Colon (tissue), 2 donors: ENCODE data around the gene SLC10A1.
A peak's percentile ranks its signal among the peaks of the same experiment; 100 is the strongest.
"Not testable (repeated sequence)": the region's sequence is repeated elsewhere in the genome, so short reads cannot be mapped to it uniquely, and the experiment has no call there.

Experiments used
- FAIRE-seq: peaks from 2 replicates; lab custom pipeline; 2012; peaks lifted over from hg19 to GRCh38; lab: Jason Lieb, UNC
- donor health status: control.
- donor health status: control.

The SLC10A1 gene

DNA sequence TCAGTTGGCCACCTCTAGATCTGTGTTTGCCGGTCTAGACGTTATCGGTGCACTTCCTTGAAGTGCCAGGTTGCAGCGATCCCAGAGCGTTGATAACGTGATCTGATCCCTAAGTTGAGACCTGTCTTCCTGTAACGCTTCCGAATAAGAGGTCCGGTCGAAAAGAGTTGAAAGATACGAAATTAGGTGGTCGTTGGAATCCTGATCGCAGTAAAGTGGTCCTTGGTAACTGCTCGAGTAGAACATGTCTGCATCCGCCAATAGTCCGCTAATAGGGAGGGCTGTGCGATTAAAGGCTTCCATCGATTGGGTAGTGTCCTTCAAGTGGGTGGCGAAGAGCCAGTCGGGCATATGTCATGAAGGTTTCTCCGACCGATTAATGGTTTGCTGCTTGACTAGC is 27.4 kb downstream of the SLC10A1 start:
- FAIRE-seq: no peak

DNA sequence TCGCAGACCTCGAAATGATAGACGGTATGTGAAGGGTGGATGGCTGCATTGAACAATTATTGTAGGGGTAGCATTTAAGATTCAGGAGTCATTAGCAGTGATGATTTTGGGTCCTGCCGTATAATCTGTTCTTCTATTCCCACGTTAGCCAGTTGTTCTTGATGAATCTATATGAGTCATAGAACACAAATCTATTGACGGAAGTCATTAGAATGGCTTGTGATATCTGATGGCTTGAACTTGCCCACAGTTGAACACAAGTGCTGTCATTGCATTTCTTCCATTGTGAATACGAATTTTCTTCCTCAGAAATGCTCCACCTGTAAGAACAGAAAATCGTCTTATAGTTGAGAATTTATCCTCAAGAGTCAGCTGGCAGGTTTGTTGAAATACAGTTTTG is 28.2 kb downstream of the SLC10A1 start:
- FAIRE-seq: no peak

DNA sequence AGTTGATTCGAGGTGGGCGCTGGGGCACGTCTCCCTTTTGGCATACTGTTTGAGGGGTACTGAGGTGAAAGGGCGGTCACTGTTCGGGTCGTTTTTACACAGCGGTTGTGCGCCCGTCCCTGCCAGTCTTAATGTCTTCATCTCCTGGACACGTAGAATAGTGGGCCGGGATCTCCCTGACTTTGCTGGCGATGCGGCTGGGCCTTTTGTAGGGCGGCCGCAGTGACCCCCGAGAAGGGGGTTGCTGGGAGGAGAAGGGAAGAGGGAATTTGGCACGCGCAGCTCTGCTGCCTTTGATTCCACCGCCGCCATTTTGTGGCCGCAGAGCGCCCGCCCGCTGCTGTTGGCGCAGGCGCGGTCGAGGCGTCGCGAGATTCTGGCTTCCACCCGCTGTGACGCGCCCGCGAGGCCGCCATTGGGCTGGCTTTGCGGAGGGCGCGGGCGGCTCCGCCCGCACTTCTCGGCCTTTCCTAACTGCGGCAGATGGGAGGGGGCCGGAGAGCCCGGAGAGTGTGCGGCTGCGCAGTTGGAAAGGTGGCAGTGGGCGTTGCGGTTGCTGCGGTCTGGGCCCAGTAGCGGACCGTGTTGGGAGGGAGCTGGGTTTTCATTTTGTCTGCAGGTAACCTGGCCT is 29.6 kb downstream of the SLC10A1 start:
- no peak for FAIRE-seq

DNA sequence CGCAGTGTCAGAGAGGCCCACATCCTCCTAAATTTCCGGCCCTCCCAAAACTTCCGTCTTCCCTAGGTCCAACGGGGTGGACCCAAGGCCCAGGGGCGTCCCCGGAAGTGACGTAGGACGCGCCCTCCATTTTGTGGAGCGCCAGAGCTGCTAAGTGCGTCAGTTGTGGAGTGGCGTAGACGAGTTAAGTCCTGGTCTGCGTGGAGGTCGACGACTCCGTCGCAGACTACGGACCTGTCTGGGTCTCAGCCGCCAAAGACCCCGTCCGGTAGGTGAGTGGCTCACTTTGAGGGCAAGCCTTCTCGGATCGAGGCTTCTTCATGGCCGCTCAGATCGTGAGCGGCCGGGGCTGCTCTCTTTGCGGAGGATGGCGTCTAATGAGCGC is 30.1 kb downstream of the SLC10A1 start, which contains the start of gene SRSF5:
Gene SRSF5, plus strand, starts transcription at position 159 of the 385 bp plus-strand sequence. CDS start 1,015 bp downstream, outside the sequence.
- no peak for FAIRE-seq

DNA sequence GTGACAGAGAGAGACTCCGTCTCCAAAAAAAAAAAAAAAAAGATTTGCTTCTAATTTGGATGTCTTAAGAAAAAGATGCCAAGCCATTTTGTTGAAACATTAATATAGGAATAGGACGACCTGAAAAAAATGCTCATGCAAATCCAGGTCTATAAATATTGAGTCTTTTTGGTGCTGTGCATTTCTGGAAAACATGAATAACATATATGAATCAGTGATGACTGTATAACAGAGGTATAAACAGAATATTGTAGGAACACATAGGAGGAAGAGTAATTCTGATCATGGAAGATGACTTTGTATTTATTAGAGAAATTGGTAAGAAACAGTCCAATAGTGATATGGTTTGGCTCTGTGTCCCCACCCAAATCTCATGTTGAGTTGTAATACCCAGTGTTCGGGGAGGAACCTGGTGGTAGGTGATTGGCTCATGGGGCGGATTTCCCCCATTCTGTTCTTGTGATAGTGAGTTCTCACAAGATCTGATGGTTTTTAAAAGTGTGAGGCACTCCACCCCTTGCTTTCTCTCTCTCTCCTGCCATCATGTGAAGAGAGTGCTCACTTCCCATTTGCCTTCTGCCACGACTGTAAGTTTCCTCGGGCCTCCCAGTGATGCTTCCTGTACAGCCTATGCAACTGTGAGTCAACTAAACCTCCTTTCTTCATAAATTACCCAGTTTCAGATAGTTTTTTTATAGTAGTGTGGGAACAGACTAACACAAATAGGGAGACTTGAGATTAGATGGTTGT is 33.1 kb downstream of the SLC10A1 start:
- no peak for FAIRE-seq

DNA sequence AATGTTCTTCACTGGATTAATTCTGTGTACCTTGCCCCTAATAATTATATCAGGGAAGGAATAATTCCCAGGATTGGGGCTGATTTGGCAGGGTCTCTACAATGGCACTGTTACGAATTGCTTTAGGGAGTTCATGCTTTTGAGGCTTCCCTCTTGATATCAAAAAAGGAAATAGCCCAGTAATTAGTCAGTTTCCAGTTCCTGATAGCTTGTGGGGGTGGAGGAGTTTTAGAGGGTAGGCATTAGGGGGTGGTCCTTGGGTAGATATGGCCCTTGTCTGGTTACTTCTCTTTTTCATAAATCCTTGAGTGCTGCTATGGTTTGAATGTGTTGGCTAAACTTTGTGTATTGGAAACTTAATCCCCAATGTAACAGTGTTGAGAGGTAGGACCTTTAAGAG is 36.2 kb downstream of the SLC10A1 start:
- FAIRE-seq: no peak

DNA sequence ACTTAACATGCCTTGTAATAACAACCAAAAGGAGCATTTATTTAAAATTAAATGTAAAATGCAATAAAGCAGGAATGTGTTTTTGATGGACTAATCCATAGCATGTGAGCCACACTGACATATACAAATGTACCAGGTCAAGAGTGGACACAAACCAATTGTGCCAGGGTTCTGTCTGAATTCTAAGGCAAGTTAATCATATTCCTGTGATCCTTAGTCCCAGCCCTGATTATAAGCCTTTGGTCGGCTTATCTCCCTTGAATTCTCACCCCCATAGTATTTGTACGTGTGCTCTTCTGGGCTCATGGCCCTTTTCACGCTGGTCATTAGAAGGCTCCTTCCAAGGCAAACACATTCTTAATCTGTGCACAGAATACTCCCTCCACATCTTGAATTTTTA is 40.7 kb downstream of the SLC10A1 start:
- no peak for FAIRE-seq

DNA sequence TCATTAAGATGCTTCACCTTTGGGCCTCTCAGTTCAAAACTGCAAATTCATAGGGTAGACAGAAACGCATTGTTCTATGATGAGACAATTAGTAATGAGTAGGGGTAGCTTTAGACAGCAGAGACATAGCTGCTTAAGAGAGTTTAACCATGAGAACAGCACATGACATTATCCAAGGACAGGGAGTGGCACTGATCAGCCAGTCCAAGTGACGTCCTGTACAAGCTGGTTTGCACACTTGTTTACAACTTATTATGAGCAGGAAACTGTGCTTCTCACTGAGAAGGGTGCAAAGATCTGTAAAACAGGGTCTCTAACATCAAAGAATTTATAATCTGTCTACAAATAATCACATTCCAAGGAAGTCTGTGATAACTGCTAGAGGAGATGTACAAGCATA is 41.3 kb downstream of the SLC10A1 start:
- FAIRE-seq: peak; percentile 57

DNA sequence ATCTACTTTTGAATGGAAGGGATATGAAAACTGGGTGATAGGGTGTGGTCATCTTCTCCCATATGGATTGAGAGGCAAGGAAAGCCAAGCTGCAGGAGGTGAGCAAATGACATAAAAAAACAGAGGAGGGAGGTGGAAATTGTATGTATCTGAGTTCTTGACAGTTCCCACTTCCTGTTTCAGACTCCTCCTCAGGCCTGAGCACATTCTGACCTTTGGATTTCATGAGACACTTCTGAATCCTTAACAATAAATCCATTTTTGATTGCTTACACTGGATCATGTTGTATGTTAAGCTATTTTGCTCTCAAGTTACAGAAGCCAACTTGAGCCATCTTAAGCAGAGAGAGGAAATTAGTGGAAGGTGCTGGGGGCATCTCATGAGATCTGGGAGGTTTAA is 41.7 kb downstream of the SLC10A1 start:
- FAIRE-seq: no peak

DNA sequence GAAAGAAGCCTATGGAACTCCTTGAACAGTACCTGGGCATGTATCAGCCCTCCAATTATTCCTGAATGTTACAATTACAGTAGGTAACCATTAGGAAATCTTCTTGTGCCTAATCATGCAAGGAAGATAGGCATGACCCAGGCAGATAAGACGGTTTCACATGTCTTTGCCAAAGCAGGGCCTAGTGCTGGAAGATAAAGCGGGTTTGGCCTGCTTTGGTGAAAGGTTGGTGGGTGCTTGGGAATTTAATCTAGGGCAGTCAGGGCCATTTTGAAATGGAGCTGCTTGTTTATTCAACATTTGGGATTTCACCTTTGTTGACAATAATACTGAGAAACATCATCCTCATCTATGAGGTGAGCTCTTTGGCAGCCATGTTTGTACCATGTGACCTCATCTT is 42.6 kb downstream of the SLC10A1 start:
- no peak for FAIRE-seq

DNA sequence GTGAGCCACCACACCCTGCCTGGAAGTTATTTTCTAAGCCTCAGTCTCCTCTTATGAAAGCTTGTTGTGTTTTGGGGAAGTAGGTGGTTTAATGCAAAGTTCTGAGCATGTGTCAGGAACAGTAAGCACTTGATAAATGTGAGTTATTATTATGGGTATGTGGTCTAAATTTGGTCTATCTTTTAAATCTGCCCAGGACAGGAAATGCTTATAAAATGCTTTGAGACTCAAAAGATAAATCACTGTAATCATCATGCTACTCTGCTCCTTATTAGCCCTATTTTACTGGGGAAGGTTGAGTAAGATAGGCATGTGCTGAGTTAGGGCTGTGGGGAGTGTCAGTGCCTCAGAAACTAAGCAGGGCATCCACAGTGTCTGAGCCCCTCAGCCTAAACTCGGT is 43.2 kb downstream of the SLC10A1 start:
- FAIRE-seq: no peak

DNA sequence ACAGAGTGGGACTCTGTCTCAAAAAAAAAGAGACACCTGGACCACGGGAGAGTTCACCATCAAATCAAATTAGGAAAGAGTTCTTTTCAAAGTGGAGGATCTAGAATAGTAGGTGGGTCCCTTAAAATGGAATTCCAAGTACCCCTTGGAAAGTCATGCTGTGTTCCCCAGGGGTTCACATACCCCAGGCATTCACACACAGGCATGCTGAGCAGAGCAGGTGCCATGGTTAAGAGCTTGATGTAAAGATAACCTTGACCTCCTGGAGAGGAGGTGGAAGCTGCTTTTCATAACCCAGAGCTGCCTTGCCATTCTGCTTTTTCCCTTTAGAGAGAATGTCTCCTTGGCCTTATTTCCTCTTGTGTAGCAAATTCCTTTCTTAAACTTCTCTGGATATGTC is 44.3 kb downstream of the SLC10A1 start:
- no peak for FAIRE-seq

DNA sequence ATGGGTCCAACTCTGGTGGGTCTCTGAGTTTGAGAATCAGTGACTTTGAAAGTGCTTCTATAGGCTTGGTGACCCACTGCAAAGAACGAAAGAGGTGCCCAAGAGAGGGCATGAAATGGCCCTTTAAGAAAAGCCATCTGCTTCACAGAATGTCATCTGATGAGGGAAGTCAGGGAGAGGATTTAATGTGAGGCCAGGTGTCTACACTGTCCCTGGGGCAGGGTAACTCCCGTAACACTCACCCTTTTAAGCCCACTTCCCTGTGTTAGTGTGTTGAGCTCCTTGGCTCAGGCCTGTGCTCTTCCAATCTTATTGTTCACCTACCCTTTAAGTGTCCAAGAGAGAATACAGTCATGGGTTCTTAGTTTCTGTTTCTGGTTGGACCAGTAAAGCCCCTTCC is 46.5 kb downstream of the SLC10A1 start:
- FAIRE-seq: no peak

DNA sequence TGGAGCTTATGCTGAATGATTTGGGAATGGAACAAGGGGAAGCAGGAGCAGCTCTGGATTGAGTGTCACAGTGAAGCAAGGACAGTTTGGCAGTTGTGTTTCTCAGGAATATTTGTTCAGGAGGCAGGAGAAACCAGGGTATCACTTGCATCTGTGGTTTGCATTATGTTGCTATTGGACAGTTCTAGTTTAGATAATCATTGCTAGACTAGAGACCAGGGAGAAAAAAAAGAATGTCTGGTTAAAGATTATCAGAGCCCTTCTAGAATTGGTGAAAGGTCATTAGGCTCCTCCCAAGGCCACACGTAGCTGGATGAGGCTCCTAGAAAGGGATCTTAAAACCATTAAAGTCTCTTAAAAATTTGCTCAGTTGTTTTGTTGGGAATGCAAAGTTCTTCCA is 47.1 kb downstream of the SLC10A1 start:
- FAIRE-seq: no peak

DNA sequence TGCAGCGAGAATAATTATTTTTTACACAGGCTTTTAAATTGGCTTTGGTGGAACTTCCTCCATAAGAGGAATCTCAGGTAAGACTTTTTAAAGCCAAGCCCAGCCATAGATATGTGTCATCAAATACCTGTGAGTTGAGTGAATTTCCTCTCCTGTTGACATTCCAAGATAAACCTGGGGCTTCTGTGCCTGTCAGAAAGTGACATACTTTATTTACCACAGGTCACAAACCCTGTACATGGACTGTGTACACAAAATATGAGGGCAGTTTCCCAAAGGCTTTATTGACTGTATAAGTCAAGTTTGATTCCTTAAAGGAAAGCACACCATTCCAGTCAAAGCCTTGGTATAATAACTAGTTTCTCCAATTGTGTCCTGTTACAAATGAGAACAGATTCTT is 56.0 kb downstream of the SLC10A1 start:
- peak; percentile 10 for FAIRE-seq

DNA sequence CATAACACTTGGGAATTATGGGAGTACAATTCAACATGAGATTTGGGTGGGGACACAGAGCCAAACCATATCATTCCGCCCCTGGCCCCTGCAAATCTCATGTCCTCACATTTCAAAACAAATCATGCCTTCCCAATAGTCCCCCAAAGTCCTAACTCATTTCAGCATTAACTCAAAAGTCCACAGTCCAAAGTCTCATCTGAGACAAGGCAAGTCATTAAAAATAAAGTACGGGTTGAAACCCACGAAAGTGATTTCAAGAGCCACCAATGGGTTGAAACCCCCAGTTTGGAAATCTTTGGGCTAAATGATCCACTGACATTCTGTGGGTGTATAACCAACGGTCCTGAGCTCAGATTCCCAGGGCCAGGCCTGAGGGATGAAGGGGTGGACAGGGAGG is 60.6 kb downstream of the SLC10A1 start:
- not testable (repeated sequence) for FAIRE-seq

DNA sequence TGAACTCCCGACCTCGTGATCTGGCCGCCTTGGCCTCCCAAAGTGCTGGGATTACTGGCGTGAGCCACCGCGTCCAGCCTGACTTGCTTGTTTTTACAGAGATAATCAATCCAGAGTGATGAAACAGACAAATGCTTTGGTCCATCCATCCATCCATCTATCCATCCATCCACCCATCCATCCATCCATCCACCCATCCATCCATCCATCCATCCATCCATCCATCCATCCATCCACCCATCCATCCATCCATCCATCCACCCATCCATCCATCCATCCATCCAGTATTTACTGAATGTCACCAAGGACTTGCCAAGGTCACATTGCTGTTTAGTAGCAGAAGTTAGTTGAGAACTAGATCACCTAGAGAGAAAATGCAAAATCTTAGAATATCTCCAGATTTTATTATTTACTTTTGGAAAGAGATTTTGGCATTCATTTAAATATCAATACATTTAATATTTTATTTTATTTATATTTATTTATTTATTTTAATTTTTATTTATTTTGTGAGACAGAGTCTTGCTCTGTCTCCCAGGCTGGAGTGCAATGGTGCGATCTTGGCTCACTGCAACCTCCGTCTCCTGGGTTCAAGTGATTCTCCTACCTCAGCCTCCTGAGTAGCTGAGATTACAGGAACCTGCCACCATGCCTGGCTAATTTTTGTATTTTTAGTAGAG is 65.0 kb downstream of the SLC10A1 start:
- FAIRE-seq: not testable (repeated sequence)

DNA sequence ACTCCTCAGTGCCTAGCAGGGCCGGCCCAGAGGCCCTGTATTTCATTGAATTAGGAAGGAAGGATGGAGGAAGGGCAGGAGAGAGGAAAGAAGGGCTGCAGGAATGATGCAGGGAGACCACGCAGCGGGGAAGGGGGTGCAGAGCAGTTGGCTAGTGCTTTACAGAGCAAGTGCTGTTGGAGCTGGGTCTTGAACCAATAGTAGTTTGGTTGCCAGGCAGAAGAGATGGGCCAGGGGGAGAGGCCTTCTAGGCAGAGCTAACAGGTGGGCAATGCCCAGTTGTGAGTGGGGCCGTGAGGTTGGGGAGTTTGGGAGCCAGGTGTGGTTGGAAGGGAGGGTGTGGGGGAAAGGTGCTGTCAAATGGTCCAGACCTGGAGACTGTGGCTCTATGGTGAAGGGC is 69.2 kb downstream of the SLC10A1 start:
- FAIRE-seq: no peak

DNA sequence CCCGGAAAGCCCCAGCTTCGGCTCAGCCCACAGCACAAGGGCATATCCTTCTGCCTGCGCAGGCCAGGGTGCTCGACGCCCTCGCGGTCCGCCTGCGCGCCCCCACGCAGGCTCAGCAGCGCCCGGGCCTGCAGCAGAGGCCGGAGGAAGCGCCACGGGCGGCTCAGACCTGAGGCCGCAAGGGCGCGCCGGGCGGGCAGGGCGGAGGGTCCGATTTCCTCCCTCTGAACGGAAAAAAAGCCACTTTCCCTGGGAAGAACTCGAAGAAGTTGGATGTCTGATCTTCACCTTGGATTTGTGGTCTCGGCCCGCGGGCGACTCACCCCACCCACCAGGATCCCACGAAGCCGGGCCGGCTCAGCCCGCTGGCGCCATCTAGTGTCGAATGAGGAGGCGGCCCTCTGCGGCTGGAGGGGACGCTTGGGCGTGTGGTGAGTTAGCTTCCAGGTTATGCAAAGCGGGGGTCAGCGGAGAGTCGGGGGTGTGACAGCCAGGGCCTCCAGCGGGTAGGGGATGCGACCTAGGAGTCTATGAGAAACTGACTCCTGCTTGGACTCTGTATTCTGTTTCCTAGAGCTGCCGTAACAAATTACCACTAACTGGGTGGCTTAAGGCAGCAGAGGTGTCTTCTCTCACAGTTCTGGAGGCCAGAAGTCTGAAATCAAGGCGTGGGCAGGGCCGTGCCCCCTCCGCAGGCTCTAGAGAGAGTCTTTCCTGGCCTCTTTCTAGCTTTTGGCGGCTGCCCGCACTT is 70.1 kb downstream of the SLC10A1 start:
- FAIRE-seq: no peak
